ENCODE data around the gene CCDC93. TPM values are rescaled to one million over a fixed set of nuclear protein-coding genes. Genes with fewer than 3 reads are reported as not detected.

The CCDC93 gene
- total RNA-seq, 1 donor from 2014 or later: 37.8 TPM

GRCh38 chr2:117982376-117983033, 31.4 kb downstream of the CCDC93 start:
- Histone ChIP-seq H3K27ac (no peak overlapping the region), H3K27me3 (no peaks in the 10 kb centered on the region), H3K4me1 (peaks cover 12% of the 10 kb centered on the region), H3K9me3 (no peaks in the 10 kb centered on the region), H3K36me3 (peaks cover 63% of the 10 kb centered on the region), H3K4me3 (no peak overlapping the region)
- intact Hi-C loops (cut with DNase I): no loop called here
- TF ChIP-seq, protein P1, sequence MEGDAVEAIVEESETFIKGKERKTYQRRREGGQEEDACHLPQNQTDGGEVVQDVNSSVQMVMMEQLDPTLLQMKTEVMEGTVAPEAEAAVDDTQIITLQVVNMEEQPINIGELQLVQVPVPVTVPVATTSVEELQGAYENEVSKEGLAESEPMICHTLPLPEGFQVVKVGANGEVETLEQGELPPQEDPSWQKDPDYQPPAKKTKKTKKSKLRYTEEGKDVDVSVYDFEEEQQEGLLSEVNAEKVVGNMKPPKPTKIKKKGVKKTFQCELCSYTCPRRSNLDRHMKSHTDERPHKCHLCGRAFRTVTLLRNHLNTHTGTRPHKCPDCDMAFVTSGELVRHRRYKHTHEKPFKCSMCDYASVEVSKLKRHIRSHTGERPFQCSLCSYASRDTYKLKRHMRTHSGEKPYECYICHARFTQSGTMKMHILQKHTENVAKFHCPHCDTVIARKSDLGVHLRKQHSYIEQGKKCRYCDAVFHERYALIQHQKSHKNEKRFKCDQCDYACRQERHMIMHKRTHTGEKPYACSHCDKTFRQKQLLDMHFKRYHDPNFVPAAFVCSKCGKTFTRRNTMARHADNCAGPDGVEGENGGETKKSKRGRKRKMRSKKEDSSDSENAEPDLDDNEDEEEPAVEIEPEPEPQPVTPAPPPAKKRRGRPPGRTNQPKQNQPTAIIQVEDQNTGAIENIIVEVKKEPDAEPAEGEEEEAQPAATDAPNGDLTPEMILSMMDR (IDR thresholded peaks at IDR 0.05): no peak
- no peak for ATAC-seq
- no peak for DNase-seq

DNA sequence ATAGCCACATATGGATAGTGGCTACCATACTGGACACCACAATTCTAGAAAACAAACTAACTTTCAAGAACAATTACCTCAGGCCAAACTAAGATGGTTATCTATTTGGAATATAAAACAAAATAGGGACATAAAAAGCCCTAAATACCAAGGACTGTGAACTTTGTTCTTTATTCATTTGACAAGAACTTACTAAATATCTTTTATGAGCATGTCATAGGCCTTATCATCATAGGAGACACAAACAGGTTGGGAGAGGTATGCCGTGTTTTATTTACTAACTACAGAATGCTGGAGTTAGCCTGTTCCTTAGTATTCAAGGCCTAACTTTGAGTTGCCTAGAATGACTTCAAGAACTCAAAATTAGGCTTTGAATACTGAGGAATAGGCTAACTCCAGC, 32.1 kb downstream of the CCDC93 start:
- Histone ChIP-seq H3K27me3 (no peaks in the 10 kb centered on the region), H3K4me1 (peaks cover 12% of the 10 kb centered on the region), H3K4me3 (no peak overlapping the region), H3K36me3 (peaks cover 70% of the 10 kb centered on the region), H3K9me3 (no peaks in the 10 kb centered on the region), H3K27ac (no peak overlapping the region)
- no peak for DNase-seq
- ATAC-seq: no peak
- TF ChIP-seq, protein P1 (IDR thresholded peaks at IDR 0.05): no peak
- intact Hi-C loops (cut with DNase I): no loop called here

DNA sequence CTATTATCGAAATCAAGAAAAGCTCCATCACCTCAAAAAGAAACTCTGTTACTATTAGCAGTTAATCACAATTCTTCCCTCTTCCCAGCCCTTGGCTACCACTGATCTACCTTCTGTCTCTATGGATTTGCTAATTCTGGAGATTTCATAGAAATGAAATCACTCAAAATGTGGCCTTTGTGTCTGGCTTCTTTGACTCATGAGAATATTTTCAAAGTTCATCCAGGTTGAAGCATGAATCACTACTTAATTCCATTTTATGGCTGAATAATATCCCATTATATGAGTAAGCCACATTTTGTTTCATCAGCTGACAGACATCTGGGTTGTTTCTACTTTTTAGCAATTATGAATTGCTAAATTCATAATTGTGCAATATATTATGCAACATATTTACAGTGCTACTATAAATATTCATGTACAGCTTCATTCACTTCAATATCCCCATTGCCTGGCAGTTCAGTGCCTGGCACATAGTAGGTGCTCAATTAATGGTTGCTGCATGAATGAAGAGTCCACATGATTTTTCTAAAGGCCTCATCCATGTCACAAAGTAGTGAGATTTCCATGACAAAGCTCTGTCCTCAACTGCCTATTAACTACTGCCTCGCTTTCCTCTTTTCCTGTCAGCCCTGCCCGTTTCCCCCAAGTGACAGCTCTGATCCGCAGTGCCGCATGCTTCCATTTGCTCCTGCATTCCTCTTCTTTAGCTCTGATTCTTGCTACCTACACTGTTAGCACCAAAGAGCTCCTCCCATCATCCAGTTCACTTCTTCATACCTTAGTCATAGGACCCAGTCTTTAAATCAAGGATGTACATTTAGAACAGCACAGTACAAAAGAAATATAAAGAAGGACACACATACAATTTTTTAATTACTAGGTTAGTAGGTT, 32.8 kb downstream of the CCDC93 start:
- ATAC-seq (peak; percentile 57), DNase-seq (no peak)
- H3K36me3 ChIP-seq: peaks cover 76% of the 10 kb centered on the region
- H3K4me3 ChIP-seq: no peak overlapping the region
- intact Hi-C loops (cut with DNase I): no loop called here
- H3K4me1 ChIP-seq: peaks cover 12% of the 10 kb centered on the region
- TF ChIP-seq, protein P1 (IDR thresholded peaks at IDR 0.05): no peak
- H3K27me3 ChIP-seq: no peaks in the 10 kb centered on the region
- peak overlapping the region; percentile 26 for H3K27ac ChIP-seq
- no peaks in the 10 kb centered on the region for H3K9me3 ChIP-seq

DNA sequence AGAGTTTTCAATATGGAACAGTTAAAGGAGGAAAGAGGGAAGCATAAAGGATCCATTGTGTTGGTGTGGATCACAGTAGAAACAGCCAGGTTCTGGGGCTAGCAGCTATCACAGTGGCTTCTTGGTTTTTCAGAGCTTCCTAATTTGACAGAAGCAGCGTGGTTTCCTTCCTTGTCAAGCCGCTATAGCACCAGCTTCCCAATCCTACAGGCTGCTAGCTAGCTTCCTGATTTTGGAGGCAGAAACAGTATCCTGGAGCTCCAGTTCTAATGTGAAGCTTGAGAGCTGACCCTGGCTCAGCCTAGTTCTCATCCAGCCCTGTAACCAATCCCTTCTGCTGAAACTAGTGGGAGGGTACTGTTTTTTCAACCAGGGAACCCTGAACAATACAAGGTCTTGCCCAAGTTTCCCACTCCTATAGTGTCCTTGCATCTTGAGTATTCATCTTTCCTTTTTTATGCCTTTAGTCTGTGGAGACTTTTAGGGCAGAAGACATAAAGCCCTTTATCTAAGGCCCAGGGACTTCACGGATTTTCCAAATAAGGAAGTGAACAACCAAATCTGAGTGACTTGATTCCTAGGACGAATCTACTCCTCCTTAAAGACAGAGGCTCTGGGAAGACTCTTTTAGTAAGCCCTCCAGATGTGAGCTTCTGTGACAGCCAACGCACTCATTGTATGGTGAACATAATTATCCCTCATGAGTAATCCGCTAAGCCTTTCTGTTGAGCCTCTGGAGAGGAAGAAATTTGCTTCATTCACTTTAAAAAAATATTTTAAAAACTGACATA, 33.8 kb downstream of the CCDC93 start:
- H3K4me3 ChIP-seq: no peak overlapping the region
- H3K9me3 ChIP-seq: no peaks in the 10 kb centered on the region
- TF ChIP-seq, protein P1 (IDR thresholded peaks at IDR 0.05): no peak
- H3K27ac ChIP-seq: peak overlapping the region; percentile 26
- H3K27me3 ChIP-seq: no peaks in the 10 kb centered on the region
- intact Hi-C loops (cut with DNase I): no loop called here
- peaks cover 12% of the 10 kb centered on the region for H3K4me1 ChIP-seq
- peaks cover 76% of the 10 kb centered on the region for H3K36me3 ChIP-seq
- no peak for DNase-seq
- peak; percentile 53 for ATAC-seq

GRCh38 chr2:117977696-117978095, 36.2 kb downstream of the CCDC93 start:
- Histone ChIP-seq H3K27me3 (no peaks in the 10 kb centered on the region), H3K4me1 (peaks cover 12% of the 10 kb centered on the region), H3K36me3 (peaks cover 79% of the 10 kb centered on the region), H3K4me3 (no peak overlapping the region), H3K9me3 (no peaks in the 10 kb centered on the region), H3K27ac (no peak overlapping the region)
- intact Hi-C loops (cut with DNase I): no loop called here
- TF ChIP-seq, protein P1 (IDR thresholded peaks at IDR 0.05): no peak
- ATAC-seq (no peak), DNase-seq (no peak)
